HTR-8/SVneo (cell line): ENCODE measurements around the gene PPP1R13B.
"Not testable (repeated sequence)": the region's sequence is repeated elsewhere in the genome, so short reads cannot be mapped to it uniquely, and the experiment has no call there.

Experiments used
- DNase-seq: peaks from one replicate; pipeline ENCODE4 v3.0.0; 2011; ENCODE audit warnings: low spot score, mixed read lengths; ENCODE audit not compliant: insufficient read length
- FAIRE-seq: peaks from 2 replicates; lab custom pipeline; 2011; peaks lifted over from hg19 to GRCh38; lab: Jason Lieb, UNC

PPP1R13B gene

DNA sequence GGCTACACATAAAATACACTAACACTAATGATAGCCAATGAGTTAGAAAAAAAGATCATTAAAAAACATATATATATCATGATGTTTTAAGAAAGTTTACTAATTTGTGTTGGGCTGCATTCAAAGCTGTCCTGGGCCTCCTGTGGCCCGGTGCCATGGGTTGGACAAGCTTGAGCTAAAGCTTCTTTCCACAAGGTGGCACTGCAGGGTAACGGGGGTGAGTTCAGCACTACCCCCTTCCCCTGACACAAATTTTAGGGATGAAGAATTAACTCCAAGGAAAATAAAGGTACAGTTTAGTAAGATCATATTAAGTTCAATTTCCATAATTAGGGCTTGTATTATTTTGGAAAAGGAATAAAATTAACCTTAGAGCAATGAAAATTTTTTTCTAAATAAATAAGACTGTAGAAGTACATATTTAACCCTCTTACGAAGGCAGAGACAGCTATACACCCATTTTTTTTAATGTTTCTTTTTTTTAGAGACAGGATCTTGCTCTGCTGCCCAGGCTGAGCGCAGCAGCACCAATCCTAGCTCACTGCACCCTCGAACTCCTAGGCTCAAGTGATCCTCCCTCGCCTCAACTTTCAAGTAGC, 38.9 kb downstream of the PPP1R13B start:
- peak; percentile 70 for DNase-seq
- peak; percentile 20 for FAIRE-seq

DNA sequence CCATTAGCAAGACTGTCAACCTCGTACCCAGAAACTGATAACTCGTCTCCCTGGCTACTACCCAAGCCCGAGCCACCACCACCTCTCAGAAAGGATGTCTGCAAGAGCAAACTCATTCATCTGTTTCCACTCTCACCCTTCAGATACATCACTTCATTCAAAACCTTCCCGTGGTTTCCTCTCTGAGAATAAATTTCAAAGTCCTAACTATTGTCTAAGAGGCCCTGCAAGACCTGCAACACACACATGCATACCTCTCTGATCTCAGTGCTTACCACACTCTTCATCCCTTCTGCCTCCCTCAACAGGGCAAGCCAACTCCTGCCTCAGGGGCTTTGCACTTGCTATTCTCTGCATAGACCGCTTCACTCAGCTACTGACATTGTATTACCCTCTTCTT, 40.6 kb downstream of the PPP1R13B start:
- no peak for DNase-seq
- FAIRE-seq, result no peak

- FAIRE-seq, result no peak
- no peak for DNase-seq
These were observed 41.7 kb downstream of the PPP1R13B start for GRCh38 chr14:103805708-103806107.

GRCh38 chr14:103803661-103804060, 43.7 kb downstream of the PPP1R13B start:
- DNase-seq (no peak), FAIRE-seq (no peak)

DNA sequence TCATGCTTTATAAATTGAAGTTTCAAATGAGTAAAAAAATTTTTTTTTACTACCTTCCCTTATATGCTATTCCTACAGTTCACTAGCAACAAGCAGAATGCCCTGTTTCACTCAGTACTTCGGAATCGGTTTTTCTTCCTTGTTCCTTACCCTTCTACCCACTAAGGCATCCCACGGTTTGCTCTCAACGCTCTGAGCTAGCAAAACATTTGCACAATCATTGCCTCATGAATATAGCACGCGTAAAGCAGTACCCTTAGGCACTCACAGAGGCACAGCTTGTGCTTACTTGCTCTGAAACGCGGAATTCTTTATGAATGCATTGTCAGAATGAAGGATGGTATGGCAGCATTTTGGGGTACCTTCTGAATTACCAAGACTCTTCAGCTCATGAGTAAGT, 45.0 kb downstream of the PPP1R13B start:
- DNase-seq, result no peak
- no peak for FAIRE-seq

- DNase-seq (peak; percentile 50), FAIRE-seq (no peak)
These were observed 45.9 kb downstream of the PPP1R13B start for GRCh38 chr14:103801459-103801858.

DNA sequence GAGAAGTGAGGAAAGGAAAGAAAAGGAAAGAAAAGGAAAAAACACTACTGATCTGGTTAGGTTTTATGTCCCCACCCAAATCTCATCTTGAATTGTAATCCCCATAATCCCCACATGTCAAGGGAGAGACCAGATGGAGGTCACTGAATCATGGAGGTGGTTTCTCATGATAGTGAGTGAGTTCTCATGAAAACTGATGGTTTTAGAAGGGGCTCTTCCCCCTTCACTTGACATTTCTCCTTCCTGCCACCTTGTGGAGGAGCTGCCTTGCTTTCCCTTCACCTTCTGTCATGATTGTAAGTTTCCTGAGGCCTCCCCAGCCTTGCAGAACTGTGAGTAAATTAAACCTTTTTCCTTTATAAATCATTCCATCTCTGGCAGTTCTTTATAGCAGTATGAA, 54.2 kb downstream of the PPP1R13B start:
- DNase-seq, FAIRE-seq: not testable (repeated sequence)

- DNase-seq (no peak), FAIRE-seq (no peak)
These were observed 59.3 kb downstream of the PPP1R13B start for GRCh38 chr14:103788086-103788485.

DNA sequence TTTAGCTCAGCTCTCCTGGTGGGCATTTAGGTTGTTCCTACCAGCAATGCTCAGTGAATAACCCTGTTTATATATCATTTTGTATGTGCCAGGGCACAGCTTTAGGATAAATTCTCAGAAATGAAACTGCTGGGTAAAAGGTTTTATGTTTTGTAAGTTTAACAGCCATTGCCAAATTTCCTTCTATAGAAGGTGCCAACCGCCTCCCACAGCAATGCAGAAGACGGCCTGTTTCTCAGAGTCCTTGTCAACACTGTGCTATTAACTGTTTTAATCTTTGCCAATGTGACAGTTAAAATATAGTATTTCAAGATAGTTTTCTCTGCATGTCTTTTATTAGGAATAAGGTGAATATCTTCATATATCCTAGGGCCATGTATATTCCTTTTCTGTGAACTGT, 65.0 kb downstream of the PPP1R13B start:
- DNase-seq (no peak), FAIRE-seq (no peak)

GRCh38 chr14:103776319-103776718, 71.1 kb downstream of the PPP1R13B start:
- not testable (repeated sequence) for FAIRE-seq, DNase-seq

- FAIRE-seq (no peak), DNase-seq (no peak)
These were observed 71.9 kb downstream of the PPP1R13B start for GRCh38 chr14:103775506-103775905.

DNA sequence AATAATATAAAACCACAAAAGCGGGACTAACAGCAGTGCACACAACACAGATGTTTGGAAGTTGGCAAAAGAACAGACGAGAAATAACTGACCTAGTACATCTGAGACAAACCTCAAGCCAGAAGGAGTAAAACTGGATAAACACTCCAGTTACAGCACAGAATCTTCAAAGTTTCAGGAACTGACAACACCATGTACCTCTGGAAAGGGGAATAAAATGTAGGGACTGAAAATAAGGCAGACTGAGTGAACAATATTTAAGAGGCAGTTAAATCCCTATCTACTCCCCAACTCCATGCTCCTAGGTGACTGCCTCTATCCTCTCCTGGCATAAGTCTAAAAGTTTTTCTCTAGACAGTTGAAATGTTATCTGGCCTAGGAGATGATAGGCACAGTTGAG, 73.9 kb downstream of the PPP1R13B start:
- FAIRE-seq, result no peak

GRCh38 chr14:103772078-103772712, 75.2 kb downstream of the PPP1R13B start:
- DNase-seq (no peak), FAIRE-seq (no peak)

More for the DNA sequence above, 73.9 kb downstream of the PPP1R13B start:
- no peak for DNase-seq

DNA sequence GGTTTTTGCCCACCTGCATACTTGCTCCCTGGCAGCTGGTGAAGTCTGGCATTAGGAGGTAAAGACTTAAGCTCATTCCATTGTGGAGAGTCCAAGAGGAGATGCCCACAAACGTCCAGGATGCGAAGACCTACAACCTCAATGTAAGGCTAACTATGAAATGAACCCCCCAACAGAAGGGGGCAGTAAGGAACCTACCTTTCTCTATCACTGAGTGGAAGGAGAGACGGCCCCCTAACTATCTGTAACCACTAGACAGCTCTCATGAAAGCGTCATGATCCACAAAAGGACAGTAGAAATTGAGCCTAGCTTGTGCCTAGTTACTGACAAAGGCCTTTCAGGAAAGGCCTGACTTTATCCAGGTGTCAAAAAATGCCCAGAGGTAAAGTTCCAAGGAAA, 76.5 kb downstream of the PPP1R13B start:
- no peak for FAIRE-seq

DNA sequence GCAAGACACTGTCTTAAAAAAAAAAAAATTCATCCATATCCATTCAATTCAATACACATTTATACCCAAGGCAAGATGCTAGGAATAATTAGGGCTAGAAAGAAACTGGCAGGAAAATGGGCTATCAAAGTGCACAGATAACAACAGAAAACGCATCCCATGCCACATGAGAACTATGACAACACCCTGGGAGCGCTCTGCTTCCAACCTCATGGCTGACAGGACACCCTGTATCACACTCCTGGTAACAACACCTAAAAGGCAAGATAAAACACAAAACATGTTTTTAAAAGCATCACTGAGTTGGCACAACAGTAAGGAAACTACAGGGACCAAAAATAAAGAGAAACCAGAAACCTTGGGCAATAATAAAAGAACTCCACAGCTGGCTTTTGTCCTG, 76.9 kb downstream of the PPP1R13B start:
- no peak for FAIRE-seq
- no peak for DNase-seq

More for the DNA sequence above, 76.5 kb downstream of the PPP1R13B start:
- no peak for DNase-seq

- no peak for DNase-seq
- FAIRE-seq, result no peak
These were observed 80.0 kb downstream of the PPP1R13B start for GRCh38 chr14:103767336-103767894.

GRCh38 chr14:103765526-103765925, 81.8 kb downstream of the PPP1R13B start:
- FAIRE-seq (no peak), DNase-seq (no peak)

DNA sequence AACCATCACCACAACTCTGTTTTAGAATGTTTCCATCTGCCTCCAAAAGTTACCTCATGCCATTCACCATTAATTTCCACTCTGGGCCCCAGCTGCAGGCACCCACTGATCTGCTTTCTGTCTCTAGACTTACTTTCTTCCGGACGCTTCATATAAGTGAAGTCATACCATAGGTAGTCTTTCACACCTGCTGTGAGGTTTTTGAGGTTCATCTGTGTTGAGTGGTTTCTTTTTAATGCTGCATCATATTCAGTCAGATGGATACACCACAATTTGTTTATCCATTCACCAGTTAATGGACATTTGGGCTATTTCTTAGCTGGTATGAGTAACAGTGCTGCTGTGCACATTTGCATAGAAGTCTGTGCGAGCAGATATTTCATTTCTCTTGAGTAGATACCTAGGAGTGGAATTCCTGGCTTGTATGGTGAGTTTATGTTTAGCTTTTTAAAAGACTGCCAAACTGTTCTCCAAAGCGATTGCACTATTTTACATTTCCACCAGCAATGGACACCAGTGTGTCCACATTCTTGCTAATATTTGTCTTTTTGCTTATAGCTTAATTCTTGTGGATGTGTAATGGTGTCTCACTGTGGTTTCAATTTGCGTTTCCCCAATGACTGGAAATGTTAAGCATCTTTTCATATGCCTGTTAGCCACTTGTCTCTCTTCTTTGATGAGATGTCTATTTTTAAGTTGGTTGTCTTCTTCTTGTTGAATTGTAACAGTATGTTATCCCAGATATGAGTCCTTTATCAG, 83.5 kb downstream of the PPP1R13B start:
- no peak for DNase-seq
- FAIRE-seq, result no peak

DNA sequence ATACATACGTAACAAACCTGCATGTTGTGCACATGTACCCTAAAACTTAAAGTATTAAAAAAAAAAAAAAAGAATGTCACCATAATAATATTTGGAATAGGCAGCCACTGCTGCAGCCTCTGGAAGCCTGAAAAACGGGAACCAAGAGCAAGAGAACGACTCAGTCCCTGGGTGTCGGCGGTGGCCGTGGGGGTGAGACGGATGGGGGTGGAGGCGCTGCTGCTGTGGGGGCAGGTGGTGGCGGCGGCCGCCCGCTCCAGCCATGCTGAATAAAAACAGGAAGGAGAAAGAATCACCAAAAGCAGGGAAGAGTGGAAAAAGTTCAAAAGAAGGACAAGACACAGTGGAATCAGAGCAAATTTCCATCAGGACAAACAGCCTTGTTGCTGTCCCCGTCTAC, 84.8 kb downstream of the PPP1R13B start:
- FAIRE-seq (no peak), DNase-seq (no peak)

DNA sequence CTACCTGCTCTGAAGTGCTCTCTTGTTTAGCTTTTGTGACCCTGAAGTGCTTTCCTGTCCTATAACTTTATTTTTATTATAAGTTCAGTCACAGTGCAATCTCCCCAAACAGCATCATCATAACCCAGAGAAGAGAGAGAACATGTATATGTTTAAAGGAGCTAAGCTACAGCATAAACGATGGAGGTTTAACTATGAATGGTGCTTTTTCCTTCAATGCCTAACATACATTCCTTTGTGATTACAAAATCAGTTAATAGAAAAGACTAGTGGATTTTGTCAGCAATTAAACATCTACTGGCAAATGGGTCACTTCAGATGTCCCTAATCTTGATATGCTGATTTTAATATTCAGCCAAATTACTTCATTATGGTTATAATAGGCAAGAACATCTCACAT, 85.3 kb downstream of the PPP1R13B start:
- DNase-seq (no peak), FAIRE-seq (no peak)
